Left lung (tissue), 10 donors: ENCODE measurements around the gene HABP2. TPM values are rescaled to one million over a fixed set of nuclear protein-coding genes. Genes with fewer than 3 reads are reported as not detected.

ENCODE experiments used
- ATAC-seq: fragments of 200-7000 bp; cut with Tn5 transposase; one replicate; pipeline ENCODE4 v1.9.1; 2020; ENCODE audit warnings: moderate library complexity
- DNase-seq, 4 donors: peaks; one replicate each; pipeline ENCODE4 v3.0.0-alpha.2; 2013 to 2020
- H3K27ac ChIP-seq, 2 donors: fragments of 200-600 bp; sonication (generic) in 1 of 2; one replicate each; pipeline versions ENCODE4 v1.5.0 to v1.8.0; 2020 to 2021
- H3K27me3 ChIP-seq, 2 donors: fragments of 200-600 bp; sonication (generic) in 1 of 2; one replicate each; pipeline versions ENCODE4 v1.5.0 to v1.8.0; 2020 to 2021
- H3K36me3 ChIP-seq, 2 donors: fragments of 200-600 bp; sonication (generic) in 1 of 2; one replicate each; pipeline versions ENCODE4 v1.5.0 to v1.8.0; 2020 to 2021
- H3K4me1 ChIP-seq, 2 donors: fragments of 200-600 bp; one replicate each; pipeline ENCODE4 v1.8.0; 2021
- H3K4me3 ChIP-seq, 2 donors: fragments of 200-600 bp; sonication (generic) in 1 of 2; one replicate each; pipeline versions ENCODE4 v1.5.0 to v1.8.0; 2020 to 2021; ENCODE audit warnings: mild to moderate bottlenecking in 1 of 2
- H3K9me3 ChIP-seq, 2 donors: fragments of 200-600 bp; sonication (generic) in 1 of 2; one replicate each; pipeline versions ENCODE4 v1.5.0 to v1.8.0; 2020 to 2021
- CTCF ChIP-seq, 2 donors: fragments of 200-600 bp; sonication (generic) in 1 of 2; IDR thresholded peaks; one replicate each; pipeline versions ENCODE4 v1.5.0 to v1.8.0; 2021; ENCODE audit warnings: antibody characterized with exemption in 2 of 2
- intact Hi-C, 2 donors: fragments of 100-400 bp; cut with DNase I; formaldehyde crosslinking; loops; one replicate each; pipeline versions ENCODE4 v1.11.2 to v1.14.2; 2022
- polyA plus RNA-seq, 6 donors: library from polyadenylated mRNA; unstranded; fragments of 120-200 nt; gene quantifications; one replicate each; pipeline ENCODE4 v1.2.1, GENCODE V29; 2013; ENCODE audit not compliant: insufficient read length in 6 of 6
- total RNA-seq, 2 donors: library from RNA; stranded (reverse); fragmentation: NEBNext Ultra II Directional; extraction: Animal tissue kit (Norgen Biotek cat#: 25700); gene quantifications; one replicate each; pipeline ENCODE4 v1.2.1, GENCODE V29; 2021
- donor health status: DM: no; HTN: yes; CAD: no.
- donor health status: DM: no; HTN: no; CAD: no.

Gene HABP2
- total and polyA plus RNA-seq, 8 donors = 0.24 to 1.3 (median 0.63) TPM

GRCh38 chr10:113553149-113553548 is 296 bp downstream of the HABP2 start:
- Histone ChIP-seq H3K36me3 (no peaks in the 10 kb centered on the region), H3K4me1 (no peaks in the 10 kb centered on the region), H3K4me3 (no peak overlapping the region), H3K27ac (no peak overlapping the region), H3K27me3 (peaks cover 0 to 11% of the 10 kb centered on the region in 2 donors), H3K9me3 (no peaks in the 10 kb centered on the region)
- intact Hi-C loops = no loop called here
- no peak for TF ChIP-seq CTCF (IDR thresholded peaks at IDR 0.05)
- DNase-seq (no peak), ATAC-seq (no peak)

GRCh38 chr10:113554214-113554613 is 1.4 kb downstream of the HABP2 start:
- no peaks in the 10 kb centered on the region for H3K4me1 ChIP-seq
- H3K4me3 ChIP-seq = no peak overlapping the region
- H3K27ac ChIP-seq = no peak overlapping the region
- ATAC-seq (no peak), DNase-seq (no peak)
- peaks cover 0 to 11% of the 10 kb centered on the region in 2 donors for H3K27me3 ChIP-seq
- TF ChIP-seq CTCF (IDR thresholded peaks at IDR 0.05) = no peak
- H3K36me3 ChIP-seq = no peaks in the 10 kb centered on the region
- H3K9me3 ChIP-seq = no peaks in the 10 kb centered on the region
- intact Hi-C loops = no loop called here

GRCh38 chr10:113555245-113555644 is 2.4 kb downstream of the HABP2 start:
- TF ChIP-seq CTCF (IDR thresholded peaks at IDR 0.05) = no peak
- intact Hi-C loops = no loop called here
- no peaks in the 10 kb centered on the region for H3K4me1 ChIP-seq
- no peak overlapping the region for H3K4me3 ChIP-seq
- no peak for DNase-seq
- H3K36me3 ChIP-seq = no peaks in the 10 kb centered on the region
- peaks cover 0 to 11% of the 10 kb centered on the region in 2 donors for H3K27me3 ChIP-seq
- no peak overlapping the region for H3K27ac ChIP-seq
- no peak for ATAC-seq
- H3K9me3 ChIP-seq = no peaks in the 10 kb centered on the region

GRCh38 chr10:113555751-113556150 is 2.9 kb downstream of the HABP2 start:
- H3K9me3 ChIP-seq = no peaks in the 10 kb centered on the region
- H3K36me3 ChIP-seq = no peaks in the 10 kb centered on the region
- TF ChIP-seq CTCF (IDR thresholded peaks at IDR 0.05) = no peak
- ATAC-seq (no peak), DNase-seq (no peak)
- no peak overlapping the region for H3K4me3 ChIP-seq
- no peaks in the 10 kb centered on the region for H3K4me1 ChIP-seq
- intact Hi-C loops = no loop called here
- H3K27me3 ChIP-seq = peaks cover 0 to 11% of the 10 kb centered on the region in 2 donors
- H3K27ac ChIP-seq = no peak overlapping the region

GRCh38 chr10:113557424-113557862 is 4.6 kb downstream of the HABP2 start:
- H3K4me3 ChIP-seq = no peak overlapping the region
- no peaks in the 10 kb centered on the region for H3K9me3 ChIP-seq
- no peaks in the 10 kb centered on the region for H3K4me1 ChIP-seq
- no peaks in the 10 kb centered on the region for H3K36me3 ChIP-seq
- H3K27me3 ChIP-seq = peaks cover 0 to 11% of the 10 kb centered on the region in 2 donors
- ATAC-seq (peak; percentile 38), DNase-seq (peak in 2 of 4 donors; percentile 24 to 51)
- intact Hi-C loops = no loop called here
- H3K27ac ChIP-seq = no peak overlapping the region
- no peak for TF ChIP-seq CTCF (IDR thresholded peaks at IDR 0.05)
